Activated CD4-positive, alpha-beta T cell treated with anti-CD3 and anti-CD28 coated beads, Interleukin-2, amount 10 ng/mL, durations not matched to agents 7 days and 5 days (primary cell): ENCODE measurements around the gene CDIP1. TPM values are rescaled to one million over a fixed set of nuclear protein-coding genes. Genes with fewer than 3 reads are reported as not detected.
A peak's percentile ranks its signal among the peaks of the same experiment; 100 is the strongest.

Experiments
- CTCF ChIA-PET: fragments of 350-600 bp; sonication (Branson Sonifier 250); formaldehyde crosslinking; loops from one replicate; lab custom pipeline; 2021; ENCODE audit warnings: antibody characterized with exemption; lab: Charles Lee
- POLR2A ChIA-PET: fragments of 350-600 bp; sonication (Branson Sonifier 250); formaldehyde crosslinking; loops from one replicate; lab custom pipeline; 2021; ENCODE audit warnings: antibody characterized with exemption; lab: Charles Lee
- DNase-seq: peaks from one replicate; pipeline ENCODE4 v3.0.0-alpha.2; 2020
- H3K27ac Mint-ChIP-seq: one replicate; pipeline ENCODE4 v1.8.0; 2021; ENCODE audit warnings: mild to moderate bottlenecking, moderate library complexity, mixed read lengths
- H3K27me3 Mint-ChIP-seq: one replicate; pipeline ENCODE4 v1.8.0; 2021; ENCODE audit warnings: mixed read lengths
- H3K36me3 Mint-ChIP-seq: one replicate; pipeline ENCODE4 v1.8.0; 2021; ENCODE audit warnings: low read depth, mixed read lengths
- H3K4me1 Mint-ChIP-seq: one replicate; pipeline ENCODE4 v1.8.0; 2021; ENCODE audit warnings: mixed read lengths
- H3K4me3 Mint-ChIP-seq: one replicate; pipeline ENCODE4 v1.8.0; 2021; ENCODE audit warnings: mild to moderate bottlenecking, moderate library complexity, mixed read lengths
- H3K9me3 Mint-ChIP-seq: one replicate; pipeline ENCODE4 v1.8.0; 2021; ENCODE audit warnings: mixed read lengths
- total RNA-seq, 2 experiments: library from RNA; stranded (reverse); gene quantifications; one replicate each; pipeline ENCODE4 v1.2.3, GENCODE V29; 2021

Gene CDIP1
- total RNA-seq, 2 experiments from 2014 or later = 44.2 to 45.2 TPM

DNA sequence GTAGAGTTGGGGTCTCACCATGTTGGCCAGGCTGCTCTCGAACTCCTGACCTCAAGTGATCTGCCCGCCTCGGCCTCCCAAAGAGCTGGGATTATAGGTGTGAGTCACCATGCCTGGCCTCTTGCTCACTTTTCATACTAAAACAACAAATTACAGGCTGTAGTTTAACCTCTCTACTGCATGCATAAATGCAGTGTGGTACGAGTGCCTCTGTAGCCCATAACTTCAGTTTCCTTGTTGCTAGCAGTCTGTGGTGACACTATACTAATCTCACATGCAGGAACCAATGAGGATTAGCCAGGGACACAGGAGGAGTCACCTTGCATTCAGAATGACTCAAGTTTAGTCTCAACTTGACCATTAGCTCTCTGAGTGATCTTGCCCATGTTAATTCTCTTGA lies 42.3 kb downstream of the CDIP1 start:
- ChIA-PET CTCF (interaction anchor here (0.7 kb wide), 1 partner anchor 9 kb away, joined by 5 read pairs; no protein-coding TSS in a partner anchor), POLR2A (no interaction called here)
- peaks cover 38% of the 10 kb centered on the region for H3K36me3 Mint-ChIP-seq
- no peaks in the 10 kb centered on the region for H3K27me3 Mint-ChIP-seq
- DNase-seq = no peak
- H3K4me1 Mint-ChIP-seq = peaks cover 74% of the 10 kb centered on the region
- H3K4me3 Mint-ChIP-seq = no peak overlapping the region
- H3K27ac Mint-ChIP-seq = no peak overlapping the region
- no peaks in the 10 kb centered on the region for H3K9me3 Mint-ChIP-seq

DNA sequence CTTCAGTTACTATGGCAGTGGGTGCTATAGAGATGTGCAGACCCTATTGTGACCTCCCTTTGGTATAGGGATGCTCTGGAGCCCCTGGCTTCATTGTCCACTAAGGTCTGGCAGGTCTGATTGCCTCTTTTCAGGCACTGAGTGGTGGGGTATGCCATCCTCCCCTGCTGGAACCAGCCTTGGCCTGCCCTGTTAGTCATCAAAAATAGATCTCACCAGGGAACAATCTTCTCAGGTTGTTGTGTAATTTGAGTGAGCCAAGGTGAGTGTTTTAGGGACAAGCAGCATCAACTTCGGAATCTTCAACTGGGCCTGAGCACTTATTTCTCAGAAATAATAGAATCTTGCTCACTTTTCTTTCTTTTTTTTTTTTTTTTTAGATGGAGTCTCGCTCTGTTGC lies 42.8 kb downstream of the CDIP1 start:
- Mint-ChIP-seq H3K27ac (no peak overlapping the region), H3K4me1 (peaks cover 74% of the 10 kb centered on the region), H3K27me3 (no peaks in the 10 kb centered on the region), H3K9me3 (no peaks in the 10 kb centered on the region), H3K36me3 (peaks cover 40% of the 10 kb centered on the region), H3K4me3 (no peak overlapping the region)
- ChIA-PET POLR2A (no interaction called here), CTCF (no interaction called here)
- no peak for DNase-seq

DNA sequence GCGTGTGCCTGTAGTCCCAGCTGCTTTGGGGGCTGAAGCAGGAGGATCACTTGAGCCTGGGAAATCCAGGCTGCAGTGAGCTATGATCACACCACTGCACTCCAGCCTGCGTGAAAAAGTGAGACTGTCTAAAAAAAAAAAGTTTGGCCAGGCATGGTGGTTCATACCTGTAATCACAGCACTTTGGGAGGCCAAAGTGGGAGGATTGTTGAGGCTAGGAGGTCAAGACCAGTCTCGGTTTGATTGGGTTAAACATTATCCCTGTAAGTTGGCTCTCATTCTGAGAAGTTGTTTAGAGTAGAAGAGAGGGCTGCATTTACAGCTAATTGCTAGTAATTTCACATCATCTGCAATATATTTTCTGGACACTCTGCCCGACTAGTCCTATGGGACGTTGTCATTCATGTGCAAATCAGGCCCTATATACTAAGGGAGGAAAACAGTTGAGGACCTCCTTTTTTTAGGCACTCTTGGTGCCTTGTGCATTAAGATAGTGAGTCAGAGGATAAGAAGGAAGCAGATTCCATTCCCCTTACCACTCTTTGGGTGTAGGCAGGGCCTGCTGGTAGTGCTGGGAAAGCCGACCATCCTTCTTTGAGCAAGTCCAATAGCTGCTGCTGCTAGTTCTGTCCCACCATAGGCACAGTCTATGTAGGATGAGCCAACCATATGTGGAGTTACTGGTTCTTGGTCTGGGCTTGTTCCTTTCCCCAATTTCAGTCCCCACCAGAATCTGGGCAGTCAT lies 43.7 kb downstream of the CDIP1 start:
- Mint-ChIP-seq H3K4me1 (peaks cover 74% of the 10 kb centered on the region), H3K36me3 (peaks cover 48% of the 10 kb centered on the region), H3K9me3 (no peaks in the 10 kb centered on the region), H3K4me3 (no peak overlapping the region), H3K27me3 (no peaks in the 10 kb centered on the region), H3K27ac (no peak overlapping the region)
- DNase-seq = no peak
- ChIA-PET CTCF (interaction anchor here (1.0 to 6.2 kb wide), 2 partner anchors 11 to 29 kb away, joined by 3 to 36 read pairs; no protein-coding TSS in a partner anchor), POLR2A (no interaction called here)

DNA sequence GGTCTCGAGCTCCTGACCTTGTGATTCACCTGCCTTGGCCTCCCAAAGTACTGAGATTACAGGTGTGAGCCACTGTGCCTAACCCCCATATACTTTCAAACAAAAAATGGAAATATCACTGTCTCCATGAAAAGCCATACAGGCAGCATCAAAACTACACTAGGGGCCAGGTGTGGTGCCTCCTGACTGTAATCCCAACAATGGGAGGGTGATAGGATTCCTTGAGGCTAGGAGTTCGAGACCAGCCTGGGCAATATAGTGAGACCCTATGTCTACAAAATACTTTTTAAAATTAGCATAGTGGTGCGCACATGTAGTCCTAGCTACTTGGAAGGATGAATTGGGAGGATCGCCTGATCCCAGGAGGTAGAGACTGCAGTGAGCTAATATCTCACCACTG lies 46.7 kb downstream of the CDIP1 start:
- H3K27ac Mint-ChIP-seq = peak overlapping the region; percentile 41
- H3K36me3 Mint-ChIP-seq = peaks cover 52% of the 10 kb centered on the region
- H3K4me3 Mint-ChIP-seq = no peak overlapping the region
- no peak for DNase-seq
- peaks cover 75% of the 10 kb centered on the region for H3K4me1 Mint-ChIP-seq
- CTCF ChIA-PET = interaction anchor here (1.9 to 6.2 kb wide), 2 partner anchors 9 to 14 kb away, joined by 9 to 36 read pairs; no protein-coding TSS in a partner anchor
- POLR2A ChIA-PET = no interaction called here
- H3K9me3 Mint-ChIP-seq = no peaks in the 10 kb centered on the region
- H3K27me3 Mint-ChIP-seq = no peaks in the 10 kb centered on the region

DNA sequence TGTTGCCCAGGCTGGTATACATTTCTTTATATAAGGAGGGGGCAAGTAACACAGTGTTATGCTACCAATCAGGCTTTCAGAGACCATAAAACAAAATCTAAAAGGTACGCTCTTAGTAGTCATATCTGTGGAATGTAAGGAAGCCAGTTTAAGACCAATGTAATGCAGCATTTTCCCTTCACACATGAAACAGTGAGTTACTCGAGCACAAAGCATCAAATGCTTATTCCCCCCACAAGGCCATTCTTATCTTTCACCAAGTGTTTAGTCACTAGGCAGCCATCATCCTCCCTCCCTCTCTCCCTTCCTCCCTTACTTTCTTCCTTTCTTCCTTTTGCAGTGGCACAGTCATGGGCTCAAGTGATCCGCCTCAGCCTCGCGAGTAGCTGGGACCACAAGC lies 49.5 kb downstream of the CDIP1 start:
- DNase-seq = no peak
- Mint-ChIP-seq H3K27ac (peak overlapping the region; percentile 96), H3K4me3 (peak overlapping the region; percentile 64), H3K4me1 (peaks cover 71% of the 10 kb centered on the region), H3K27me3 (no peaks in the 10 kb centered on the region), H3K9me3 (no peaks in the 10 kb centered on the region), H3K36me3 (peaks cover 69% of the 10 kb centered on the region)
- POLR2A ChIA-PET = interaction anchor here (0.6 kb wide), 1 partner anchor 47 kb away, joined by 3 read pairs; no protein-coding TSS in a partner anchor
- CTCF ChIA-PET = interaction anchor here (0.7 to 6.2 kb wide), 4 partner anchors 11 to 73 kb away, joined by 3 to 42 read pairs (median 20); partner anchors contain the start of genes CORO7 and HMOX2

DNA sequence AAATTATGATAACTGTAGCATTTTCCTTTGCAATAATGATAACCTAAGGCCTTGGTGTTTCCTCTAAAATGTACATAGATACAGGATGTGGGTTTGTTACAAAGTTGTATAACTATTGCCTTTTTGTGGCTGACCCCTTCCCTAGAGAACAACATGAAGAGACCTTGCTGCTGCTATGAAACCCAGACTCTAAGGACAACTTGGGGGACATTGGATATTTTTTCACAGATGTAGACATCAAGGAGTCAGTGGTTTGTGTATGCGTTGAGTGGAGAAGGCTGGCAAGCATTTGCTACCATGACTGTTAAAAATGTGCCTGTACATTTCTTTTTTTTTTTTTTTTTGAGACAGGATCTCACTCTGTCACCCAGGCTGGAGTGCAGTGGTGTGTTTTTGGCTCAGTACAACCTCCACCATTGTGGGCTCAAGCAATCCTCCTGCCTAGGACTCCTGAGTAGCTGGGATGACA lies 50.0 kb downstream of the CDIP1 start:
- peak overlapping the region; percentile 64 for H3K4me3 Mint-ChIP-seq
- no peaks in the 10 kb centered on the region for H3K27me3 Mint-ChIP-seq
- POLR2A ChIA-PET = interaction anchor here (0.9 to 1.2 kb wide), 2 partner anchors 10 to 11 kb away, joined by 3 to 5 read pairs; no protein-coding TSS in a partner anchor
- peak overlapping the region; percentile 96 for H3K27ac Mint-ChIP-seq
- H3K4me1 Mint-ChIP-seq = peaks cover 68% of the 10 kb centered on the region
- CTCF ChIA-PET = interaction anchor here (0.6 to 6.2 kb wide), 6 partner anchors 11 to 137 kb away, joined by 3 to 42 read pairs (median 5); partner anchors contain the start of gene HMOX2
- peaks cover 71% of the 10 kb centered on the region for H3K36me3 Mint-ChIP-seq
- no peaks in the 10 kb centered on the region for H3K9me3 Mint-ChIP-seq
- DNase-seq = peak; percentile 53

DNA sequence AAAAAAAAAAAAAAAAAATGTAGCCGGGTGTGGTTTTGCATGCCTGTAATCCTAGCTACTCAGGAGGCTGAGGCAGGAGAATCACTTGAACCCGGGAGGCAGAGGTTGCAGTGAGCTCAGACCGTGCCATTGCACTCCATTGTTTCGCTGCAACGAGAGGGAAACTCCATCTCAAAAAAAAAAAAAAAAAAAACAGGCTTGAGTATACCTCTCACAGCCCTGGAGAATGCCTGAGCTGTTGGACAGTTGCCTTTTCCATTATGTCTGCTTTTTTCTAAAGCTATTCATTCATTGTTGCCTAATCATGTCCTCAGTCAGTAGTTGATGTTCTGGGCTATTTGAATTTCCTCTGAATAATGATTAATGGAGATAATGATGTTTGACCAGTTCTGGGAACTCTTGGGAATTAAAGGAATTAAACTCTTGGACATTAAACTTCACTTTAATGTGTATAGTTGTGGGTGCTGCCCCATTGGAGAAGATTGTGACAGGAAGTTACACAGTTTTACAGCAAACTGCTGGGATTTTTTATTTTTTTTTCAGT lies 50.5 kb downstream of the CDIP1 start:
- Mint-ChIP-seq H3K36me3 (peaks cover 71% of the 10 kb centered on the region), H3K27me3 (no peaks in the 10 kb centered on the region), H3K4me3 (peak overlapping the region; percentile 64), H3K27ac (peak overlapping the region; percentile 96), H3K4me1 (peaks cover 66% of the 10 kb centered on the region), H3K9me3 (no peaks in the 10 kb centered on the region)
- CTCF ChIA-PET = interaction anchor here (0.6 to 4.8 kb wide), 8 partner anchors 10 to 137 kb away, joined by 3 to 42 read pairs (median 4); partner anchors contain the start of genes CDIP1, HMOX2 and NMRAL1
- no peak for DNase-seq
- POLR2A ChIA-PET = interaction anchor here (0.9 to 1.2 kb wide), 2 partner anchors 10 to 11 kb away, joined by 3 to 5 read pairs; no protein-coding TSS in a partner anchor

DNA sequence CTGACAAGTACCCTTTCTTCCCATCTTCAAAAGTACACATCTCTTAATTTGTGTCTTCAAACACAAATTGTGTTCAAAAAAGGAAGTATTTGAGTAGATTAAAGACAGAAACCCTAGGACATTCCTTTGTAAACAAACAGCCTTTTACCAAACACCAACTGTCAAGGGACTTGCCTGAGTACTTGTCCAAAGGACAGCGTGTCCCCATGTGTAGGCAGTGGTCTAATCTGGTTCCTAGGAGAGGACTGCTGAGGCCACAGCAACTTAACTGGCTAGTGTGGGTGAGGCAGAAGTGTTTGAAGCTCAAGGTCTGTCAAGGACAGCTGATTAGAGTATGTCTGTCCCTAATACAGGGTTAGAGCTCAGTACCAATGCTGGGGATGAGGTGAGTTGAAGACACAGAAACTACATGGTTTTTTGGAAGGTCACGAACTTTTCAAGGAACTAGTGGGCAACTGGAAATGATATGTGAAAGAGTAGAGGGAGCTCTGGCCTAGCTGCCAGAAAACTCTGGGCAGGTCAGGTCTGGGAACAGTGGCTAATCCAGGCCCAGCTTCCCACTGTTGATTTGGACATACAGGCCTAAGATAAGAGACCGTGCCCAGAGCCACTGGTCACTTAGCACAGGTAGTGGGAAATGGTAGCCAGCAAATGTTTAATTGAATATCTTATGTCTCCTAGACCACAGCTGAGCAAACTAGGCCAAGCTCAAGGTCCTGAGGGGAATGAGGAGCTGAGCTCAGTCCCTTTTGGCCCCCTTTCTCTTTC lies 52.3 kb downstream of the CDIP1 start:
- Mint-ChIP-seq H3K36me3 (peaks cover 69% of the 10 kb centered on the region), H3K27me3 (no peaks in the 10 kb centered on the region), H3K9me3 (no peaks in the 10 kb centered on the region), H3K27ac (peak overlapping the region; percentile 96), H3K4me1 (peaks cover 76% of the 10 kb centered on the region), H3K4me3 (no peak overlapping the region)
- CTCF ChIA-PET = interaction anchor here (0.5 to 4.8 kb wide), 7 partner anchors 9 to 582 kb away, joined by 3 to 42 read pairs (median 3); partner anchors contain the start of gene HMOX2
- POLR2A ChIA-PET = interaction anchor here (0.5 to 0.6 kb wide), 3 partner anchors 10 to 19 kb away, joined by 3 read pairs; partner anchors contain the start of gene HMOX2
- no peak for DNase-seq

DNA sequence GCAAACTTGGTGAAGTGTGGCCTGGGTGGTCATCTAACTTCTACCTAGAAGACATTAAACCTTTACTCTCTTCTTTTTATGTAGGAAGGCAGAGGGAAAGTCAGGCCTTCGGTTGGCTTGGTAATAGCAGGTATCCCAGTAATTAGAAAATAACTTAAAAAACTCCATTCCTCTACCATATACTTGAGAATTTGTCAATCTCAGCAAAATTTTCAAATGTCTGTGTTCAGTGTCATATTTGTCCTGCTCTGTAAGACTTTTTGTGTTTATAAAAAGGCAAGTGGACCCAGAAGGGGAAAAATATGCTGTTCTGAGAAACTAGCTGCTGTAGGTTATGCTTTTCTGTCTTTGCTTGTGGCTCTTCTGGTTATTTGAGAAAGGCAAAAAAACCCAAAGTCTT lies 56.6 kb downstream of the CDIP1 start:
- ChIA-PET POLR2A (no interaction called here), CTCF (interaction anchor here (1.1 to 1.5 kb wide), 2 partner anchors 26 to 142 kb away, joined by 3 read pairs; partner anchors contain the start of gene MGRN1)
- no peaks in the 10 kb centered on the region for H3K27me3 Mint-ChIP-seq
- H3K27ac Mint-ChIP-seq = peak overlapping the region; percentile 65
- H3K36me3 Mint-ChIP-seq = peaks cover 51% of the 10 kb centered on the region
- no peaks in the 10 kb centered on the region for H3K9me3 Mint-ChIP-seq
- H3K4me3 Mint-ChIP-seq = no peak overlapping the region
- H3K4me1 Mint-ChIP-seq = peaks cover 57% of the 10 kb centered on the region
- no peak for DNase-seq

DNA sequence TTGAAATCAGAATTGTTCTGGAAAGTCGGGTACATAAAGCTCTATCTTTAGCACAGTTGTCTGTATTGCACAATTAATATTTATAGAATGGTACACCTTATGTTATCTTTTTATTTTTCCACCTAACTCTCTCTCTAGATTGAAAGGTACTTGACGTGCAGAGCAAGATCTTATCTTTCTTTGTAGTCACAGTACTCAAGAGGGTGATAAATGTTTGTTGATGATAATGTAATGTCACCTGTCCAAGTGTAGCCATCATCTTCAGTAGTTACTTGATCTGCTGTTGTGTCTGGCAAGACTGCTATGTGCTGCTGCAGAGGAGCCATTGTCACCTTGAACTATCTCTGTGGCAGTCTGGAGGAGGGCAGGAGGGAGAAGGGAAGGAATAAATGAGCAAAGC lies 57.0 kb downstream of the CDIP1 start:
- Mint-ChIP-seq H3K27ac (peak overlapping the region; percentile 65), H3K4me3 (no peak overlapping the region), H3K27me3 (no peaks in the 10 kb centered on the region), H3K4me1 (peaks cover 53% of the 10 kb centered on the region), H3K36me3 (peaks cover 47% of the 10 kb centered on the region), H3K9me3 (no peaks in the 10 kb centered on the region)
- ChIA-PET POLR2A (no interaction called here), CTCF (no interaction called here)
- no peak for DNase-seq

DNA sequence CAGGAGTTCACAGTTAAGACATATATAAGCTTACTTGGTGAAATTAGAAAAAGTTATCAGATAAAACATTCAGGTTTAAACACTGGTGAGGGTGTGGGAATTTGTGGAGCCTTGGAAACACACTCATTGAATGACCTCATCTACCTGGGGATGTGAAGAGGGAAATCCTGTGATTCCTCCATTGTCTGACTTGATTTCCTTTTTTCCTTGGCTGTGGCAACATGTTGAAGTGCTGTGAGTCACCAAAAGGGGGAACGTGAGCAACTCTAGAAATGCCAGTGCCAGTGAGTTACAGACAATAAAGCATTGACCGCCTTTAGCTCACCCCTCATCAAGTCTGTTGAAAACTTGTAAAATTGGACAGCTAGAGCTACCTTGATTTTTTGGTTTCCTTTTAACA lies 60.6 kb downstream of the CDIP1 start:
- Mint-ChIP-seq H3K36me3 (peaks cover 23% of the 10 kb centered on the region), H3K27me3 (no peaks in the 10 kb centered on the region), H3K27ac (peak overlapping the region; percentile 90), H3K4me3 (peak overlapping the region; percentile 94), H3K9me3 (no peaks in the 10 kb centered on the region), H3K4me1 (peaks cover 53% of the 10 kb centered on the region)
- POLR2A ChIA-PET = interaction anchor here (0.9 kb wide), 1 partner anchor 10 kb away, joined by 3 read pairs; no protein-coding TSS in a partner anchor
- peak; percentile 21 for DNase-seq
- CTCF ChIA-PET = interaction anchor here (1.0 to 4.8 kb wide), 8 partner anchors 10 to 68 kb away, joined by 3 to 42 read pairs (median 4); partner anchors contain the start of gene CDIP1
